ENCODE measurements around the gene RASGEF1B.

DNA sequence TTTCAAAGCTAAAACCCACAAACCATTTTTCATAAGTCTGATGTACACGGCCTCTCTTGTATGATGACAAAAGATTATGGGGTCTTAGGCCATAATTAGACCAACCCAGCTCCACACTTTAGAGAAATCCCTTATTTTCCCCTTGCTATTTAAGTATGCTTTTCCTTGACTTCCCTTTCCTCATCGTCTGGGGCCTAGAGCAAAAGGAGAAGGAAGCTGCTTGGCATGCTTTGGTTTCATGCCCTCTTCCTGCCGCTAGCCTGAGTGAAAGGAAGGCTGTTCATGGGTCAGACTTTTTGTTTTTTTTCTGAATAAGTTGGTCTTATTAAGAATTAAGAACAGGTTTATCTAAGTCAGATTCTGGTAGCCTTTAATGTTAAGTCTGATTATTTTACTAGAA, 10.6 kb upstream of the RASGEF1B start:
- TF ChIP-seq, protein P1, sequence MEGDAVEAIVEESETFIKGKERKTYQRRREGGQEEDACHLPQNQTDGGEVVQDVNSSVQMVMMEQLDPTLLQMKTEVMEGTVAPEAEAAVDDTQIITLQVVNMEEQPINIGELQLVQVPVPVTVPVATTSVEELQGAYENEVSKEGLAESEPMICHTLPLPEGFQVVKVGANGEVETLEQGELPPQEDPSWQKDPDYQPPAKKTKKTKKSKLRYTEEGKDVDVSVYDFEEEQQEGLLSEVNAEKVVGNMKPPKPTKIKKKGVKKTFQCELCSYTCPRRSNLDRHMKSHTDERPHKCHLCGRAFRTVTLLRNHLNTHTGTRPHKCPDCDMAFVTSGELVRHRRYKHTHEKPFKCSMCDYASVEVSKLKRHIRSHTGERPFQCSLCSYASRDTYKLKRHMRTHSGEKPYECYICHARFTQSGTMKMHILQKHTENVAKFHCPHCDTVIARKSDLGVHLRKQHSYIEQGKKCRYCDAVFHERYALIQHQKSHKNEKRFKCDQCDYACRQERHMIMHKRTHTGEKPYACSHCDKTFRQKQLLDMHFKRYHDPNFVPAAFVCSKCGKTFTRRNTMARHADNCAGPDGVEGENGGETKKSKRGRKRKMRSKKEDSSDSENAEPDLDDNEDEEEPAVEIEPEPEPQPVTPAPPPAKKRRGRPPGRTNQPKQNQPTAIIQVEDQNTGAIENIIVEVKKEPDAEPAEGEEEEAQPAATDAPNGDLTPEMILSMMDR (conservative IDR thresholded peaks at IDR 0.05 in 1 of 2, IDR thresholded peaks at IDR 0.05 in 1 of 2; ENCODE audit: extremely low read depth in 1 of 2, insufficient read depth in 1 of 2, low read depth in 1 of 2, low read length in 2 of 2): no peak
- TF ChIP-seq EZH2 (IDR thresholded peaks at IDR 0.05; ENCODE audit: borderline replicate concordance, low read length): no peak

All from mammary epithelial cell (primary cell).